GM12878 (cell line): Measurements from ENCODE around the gene LEF1. TPM values are rescaled to one million over a fixed set of nuclear protein-coding genes. Genes with fewer than 3 reads are reported as not detected.

Experiments
- ATAC-seq: fragments of 200-7000 bp; cut with Tn5 transposase; 3 replicates; pipeline ENCODE4 v1.9.1; 2020; ENCODE audit warnings: mild to moderate bottlenecking, moderate library complexity
- BruUV-seq: library from RNA; stranded (reverse); fragments of 400-500 nt; replicated peaks from 2 replicates; lab custom pipeline; 2021; lab: Mats Ljungman, UMichigan
- CTCF ChIA-PET: fragments of 300-600 bp; sonication (Branson Sonifier 250); formaldehyde crosslinking; extraction: SDS; loops from one replicate; lab custom pipeline; 2021; ENCODE audit warnings: inconsistent platforms; lab: Yijun Ruan, JAX
- POLR2A ChIA-PET: fragments of 350-600 bp; formaldehyde crosslinking; extraction: SDS; loops from one replicate; lab custom pipeline; 2021; ENCODE audit warnings: inconsistent platforms; lab: Charles Lee
- RAD21 ChIA-PET: fragments of 300-600 bp; sonication (Branson Sonifier 250); formaldehyde crosslinking; loops from one replicate; lab custom pipeline; 2023; ENCODE audit warnings: antibody characterized with exemption; ENCODE audit not compliant: unreplicated experiment; lab: Charles Lee
- SMC1A ChIA-PET: fragments of 300-600 bp; sonication (Branson Sonifier 250); formaldehyde crosslinking; loops from one replicate; lab custom pipeline; 2023; ENCODE audit not compliant: unreplicated experiment, uncharacterized antibody; lab: Charles Lee
- DNase-seq: peaks from one replicate; pipeline ENCODE4 v3.0.0-alpha.2; 2011; ENCODE audit warnings: low read depth, low spot score
- FAIRE-seq: peaks from 3 replicates; lab custom pipeline; 2011; peaks lifted over from hg19 to GRCh38; lab: Jason Lieb, UNC
- H2AFZ ChIP-seq: 2 replicates; pipeline ENCODE4 v1.6.0; 2011; ENCODE audit warnings: low read depth, low read length, control low read depth; ENCODE audit not compliant: control insufficient read depth
- H3K27ac ChIP-seq: 2 replicates; pipeline ENCODE4 v1.5.1; 2011; ENCODE audit warnings: control low read depth; ENCODE audit not compliant: control insufficient read depth, insufficient read depth
- H3K27me3 ChIP-seq, 2 experiments: replicated peaks in 1 of 2; 2 replicates each; pipeline versions ENCODE4 v1.6.0 to v1.6.1; 2011; ENCODE audit warnings: low read length in 1 of 2; ENCODE audit not compliant: control insufficient read depth in 2 of 2, insufficient read depth in 2 of 2
- H3K36me3 ChIP-seq, 2 experiments: 2 replicates each; pipeline ENCODE4 v1.5.1; 2011; ENCODE audit warnings: low read length in 1 of 2; ENCODE audit not compliant: control insufficient read depth in 2 of 2, insufficient read depth in 2 of 2
- H3K4me1 ChIP-seq: 2 replicates; pipeline ENCODE4 v1.6.1; 2011; ENCODE audit warnings: mild to moderate bottlenecking, low read length, moderate library complexity, mixed read lengths; ENCODE audit not compliant: control insufficient read depth, insufficient read depth
- H3K4me2 ChIP-seq: 2 replicates; pipeline ENCODE4 v1.6.0; 2011; ENCODE audit warnings: control low read depth; ENCODE audit not compliant: control insufficient read depth, insufficient read depth
- H3K4me3 ChIP-seq: fragments of 200-600 bp; sonication (generic); 2 replicates; pipeline ENCODE4 v1.5.1; 2016
- H3K79me2 ChIP-seq: 2 replicates; pipeline ENCODE4 v1.6.0; 2011; ENCODE audit warnings: low read length; ENCODE audit not compliant: control insufficient read depth, insufficient read depth
- H3K9ac ChIP-seq: 2 replicates; pipeline ENCODE4 v1.8.0; 2011; ENCODE audit warnings: low read length, control low read depth, mixed read lengths; ENCODE audit not compliant: control insufficient read depth, insufficient read depth
- H3K9me3 ChIP-seq: replicated peaks from 3 replicates; pipeline ENCODE4 v1.5.1; 2011; ENCODE audit warnings: mild to moderate bottlenecking, low read length; ENCODE audit not compliant: control insufficient read depth, insufficient read depth
- H4K20me1 ChIP-seq: 2 replicates; pipeline ENCODE4 v1.6.0; 2011; ENCODE audit not compliant: control insufficient read depth, insufficient read depth
- BHLHE40 ChIP-seq, 2 experiments: fragments of 450-650 bp in 1 of 2; IDR thresholded peaks; 2 replicates each; pipeline ENCODE4 v1.6.1; 2011 to 2017; ENCODE audit warnings: low read depth in 2 of 2, borderline replicate concordance in 1 of 2, improper control_type of control experiment in 1 of 2, low read length in 1 of 2, mild to moderate bottlenecking in 1 of 2
- CHD1 ChIP-seq: IDR thresholded peaks from 2 replicates; pipeline ENCODE4 v1.6.1; 2012; ENCODE audit warnings: low read depth, low read length, improper control_type of control experiment
- CHD4 ChIP-seq: fragments of 200-600 bp; sonication (generic); IDR thresholded peaks from 2 replicates; pipeline ENCODE4 v1.6.1; 2016; ENCODE audit warnings: mild to moderate bottlenecking
- CUX1 ChIP-seq: IDR thresholded peaks from 2 replicates; pipeline ENCODE4 v1.6.1; 2012; ENCODE audit warnings: improper control_type of control experiment, low read depth, low read length; ENCODE audit not compliant: insufficient replicate concordance
- E2F8 ChIP-seq: fragments of 450-650 bp; IDR thresholded peaks from 2 replicates; pipeline ENCODE4 v1.6.1; 2018; ENCODE audit warnings: mild to moderate bottlenecking, low read depth, moderate library complexity; ENCODE audit not compliant: partially characterized antibody
- GABPA ChIP-seq: IDR thresholded peaks from 2 replicates; pipeline ENCODE4 v1.6.1; 2014; ENCODE audit warnings: antibody characterized with exemption, low read depth, mild to moderate bottlenecking, inconsistent platforms
- JUNB ChIP-seq: IDR thresholded peaks from 2 replicates; pipeline ENCODE4 v1.6.1; 2016; ENCODE audit warnings: antibody characterized with exemption, mild to moderate bottlenecking
- MAX ChIP-seq: IDR thresholded peaks from 2 replicates; pipeline ENCODE4 v1.6.1; 2012; ENCODE audit warnings: low read depth, low read length, improper control_type of control experiment
- MTA2 ChIP-seq: fragments of 450-650 bp; IDR thresholded peaks from 2 replicates; pipeline ENCODE4 v1.6.1; 2016; ENCODE audit warnings: low read depth, mild to moderate bottlenecking, moderate library complexity
- RAD51 ChIP-seq: fragments of 450-650 bp; IDR thresholded peaks from 2 replicates; pipeline ENCODE4 v1.6.1; 2016; ENCODE audit warnings: moderate library complexity, mild to moderate bottlenecking, inconsistent platforms
- WRNIP1 ChIP-seq: IDR thresholded peaks from 2 replicates; pipeline ENCODE4 v1.6.1; 2011; ENCODE audit warnings: low read depth, low read length, improper control_type of control experiment, borderline replicate concordance
- YBX1 ChIP-seq: fragments of 450-650 bp; IDR thresholded peaks from 2 replicates; pipeline ENCODE4 v1.6.1; 2016; ENCODE audit warnings: antibody characterized with exemption
- WGBS: methylation state at CpG from one replicate; pipeline ENCODE4 v1.1.6; 2016; ENCODE audit warnings: low lambda C conversion rate; ENCODE audit not compliant: insufficient replicate concordance, insufficient coverage; ENCODE audit errors: missing lambda C conversion rate; 5-methylcytosine and 5-hydroxymethylcytosine counted together
- in situ Hi-C: fragments of 300-500 bp; cut with MboI; formaldehyde crosslinking; loops from 9 replicates; pipeline ENCODE4 v1.14.3; 2018; ENCODE audit warnings: mixed read lengths
- intact Hi-C: fragments of 100-400 bp; cut with micrococcal nuclease; formaldehyde crosslinking; loops from one replicate; pipeline ENCODE4 v1.14.2; 2022; ENCODE audit not compliant: unreplicated experiment
- polyA plus RNA-seq, 11 experiments: library from polyadenylated mRNA; depleted of rRNA in 4 of 11; unstranded in 6 of 11; stranded (reverse) in 5 of 11; fragments of >200 nt; fragmentation: Nextera tagmentation in 4 of 11; fragmentation: Illumina TruSeq in 1 of 11; extraction: Ambion mirVana in 4 of 11; extraction: Trizol in 1 of 11; gene quantifications; 1 replicate in 1 of 11; 2 replicates in 10 of 11; pipeline versions ENCODE4 v1.2.1 to v1.2.3, GENCODE V29; 2011 to 2016; ENCODE audit warnings: inconsistent platforms in 2 of 11, missing spikeins in 2 of 11, low read depth in 1 of 11
- total RNA-seq, 4 experiments: library from RNA; depleted of rRNA in 3 of 4; stranded (reverse); fragments of >200 nt in 3 of 4; fragmentation: Illumina TruSeq in 1 of 4; extraction: Trizol in 1 of 4; gene quantifications; 2 replicates each; pipeline versions ENCODE4 v1.2.1 to v1.2.3, GENCODE V29; 2013 to 2021
- TF ChIP-seq, protein P1 (sequence below): IDR thresholded peaks from 2 replicates; pipeline ENCODE4 v1.6.1; 2012; ENCODE audit warnings: mild to moderate bottlenecking, low read depth, low read length

LEF1 gene
- total and polyA plus RNA-seq, 10 of the 15 experiments (the other 5 are each of a cell fraction or from before 2014, with no cell fraction given), result 10.2 to 38.1 (median 19.5) TPM

DNA sequence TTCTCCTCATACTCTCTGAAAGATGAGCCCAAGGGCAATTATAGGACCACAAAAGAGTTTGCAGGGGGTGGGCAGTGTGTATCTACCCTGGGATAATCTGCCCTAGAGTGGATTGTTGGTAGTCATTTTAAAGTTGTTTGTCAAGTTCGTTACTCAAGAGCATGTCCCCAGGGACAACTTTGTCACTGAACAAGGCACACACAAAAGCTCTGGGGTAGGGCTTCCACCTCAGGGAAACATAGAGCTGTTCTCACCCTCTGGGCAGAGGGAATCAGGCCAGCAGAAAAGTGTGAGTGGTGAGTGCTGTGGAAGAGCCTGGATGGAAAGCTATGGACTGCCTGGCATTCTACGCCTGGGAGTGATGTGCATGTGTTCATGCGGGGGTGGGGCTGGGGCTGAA, 23.3 kb upstream of the LEF1 start:
- ChIA-PET SMC1A (no interaction called here), POLR2A (no interaction called here), RAD21 (no interaction called here), CTCF (interaction anchor here (1.3 kb wide), 1 partner anchor 173 kb away, joined by 5 read pairs; no protein-coding TSS in a partner anchor)
- no peak overlapping the region for H3K27ac ChIP-seq
- no peaks in the 10 kb centered on the region for H3K9me3 ChIP-seq
- intact Hi-C loops, result no loop called here
- FAIRE-seq (no peak), DNase-seq (no peak), ATAC-seq (no peak)
- in situ Hi-C loops, result no loop called here
- H3K27me3 ChIP-seq, result no peaks in the 10 kb centered on the region
- no peaks in the 10 kb centered on the region for H3K4me1 ChIP-seq
- H2AFZ ChIP-seq, result no peak overlapping the region
- H4K20me1 ChIP-seq, result no peaks in the 10 kb centered on the region
- no peaks in the 10 kb centered on the region for H3K79me2 ChIP-seq
- H3K9ac ChIP-seq, result no peak overlapping the region
- no peaks in the 10 kb centered on the region for H3K36me3 ChIP-seq
- H3K4me3 ChIP-seq, result no peak overlapping the region
- BruUV-seq, result no TSS peak
- WGBS, result 29% methylated on average over 3 of the region's 3 CpGs
- H3K4me2 ChIP-seq, result no peak overlapping the region
- no peak for TF ChIP-seq CHD4
- TF ChIP-seq RAD51, result no peak
- TF ChIP-seq MAX, result no peak
- no peak for TF ChIP-seq GABPA
- no peak for TF ChIP-seq MTA2
- no peak for TF ChIP-seq JUNB
- no peak for TF ChIP-seq YBX1
- no peak for TF ChIP-seq CHD1
- no peak for TF ChIP-seq E2F8
- no peak for TF ChIP-seq WRNIP1
- TF ChIP-seq, protein P1, sequence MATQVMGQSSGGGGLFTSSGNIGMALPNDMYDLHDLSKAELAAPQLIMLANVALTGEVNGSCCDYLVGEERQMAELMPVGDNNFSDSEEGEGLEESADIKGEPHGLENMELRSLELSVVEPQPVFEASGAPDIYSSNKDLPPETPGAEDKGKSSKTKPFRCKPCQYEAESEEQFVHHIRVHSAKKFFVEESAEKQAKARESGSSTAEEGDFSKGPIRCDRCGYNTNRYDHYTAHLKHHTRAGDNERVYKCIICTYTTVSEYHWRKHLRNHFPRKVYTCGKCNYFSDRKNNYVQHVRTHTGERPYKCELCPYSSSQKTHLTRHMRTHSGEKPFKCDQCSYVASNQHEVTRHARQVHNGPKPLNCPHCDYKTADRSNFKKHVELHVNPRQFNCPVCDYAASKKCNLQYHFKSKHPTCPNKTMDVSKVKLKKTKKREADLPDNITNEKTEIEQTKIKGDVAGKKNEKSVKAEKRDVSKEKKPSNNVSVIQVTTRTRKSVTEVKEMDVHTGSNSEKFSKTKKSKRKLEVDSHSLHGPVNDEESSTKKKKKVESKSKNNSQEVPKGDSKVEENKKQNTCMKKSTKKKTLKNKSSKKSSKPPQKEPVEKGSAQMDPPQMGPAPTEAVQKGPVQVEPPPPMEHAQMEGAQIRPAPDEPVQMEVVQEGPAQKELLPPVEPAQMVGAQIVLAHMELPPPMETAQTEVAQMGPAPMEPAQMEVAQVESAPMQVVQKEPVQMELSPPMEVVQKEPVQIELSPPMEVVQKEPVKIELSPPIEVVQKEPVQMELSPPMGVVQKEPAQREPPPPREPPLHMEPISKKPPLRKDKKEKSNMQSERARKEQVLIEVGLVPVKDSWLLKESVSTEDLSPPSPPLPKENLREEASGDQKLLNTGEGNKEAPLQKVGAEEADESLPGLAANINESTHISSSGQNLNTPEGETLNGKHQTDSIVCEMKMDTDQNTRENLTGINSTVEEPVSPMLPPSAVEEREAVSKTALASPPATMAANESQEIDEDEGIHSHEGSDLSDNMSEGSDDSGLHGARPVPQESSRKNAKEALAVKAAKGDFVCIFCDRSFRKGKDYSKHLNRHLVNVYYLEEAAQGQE, result no peak
- no peak for TF ChIP-seq CUX1
- no peak for TF ChIP-seq BHLHE40 (IDR thresholded peaks at IDR 0.05; ENCODE audit: borderline replicate concordance in 1 of 2, low read depth in 2 of 2, low read length in 1 of 2)
